Inflammatory macrophage treated with lipopolysaccharide for 4 hours (primary cell): ENCODE data around the gene LYZ.

ENCODE experiments used
- DNase-seq: peaks from one replicate; pipeline ENCODE4 v3.0.0-alpha.2; 2020

Gene LYZ

DNA sequence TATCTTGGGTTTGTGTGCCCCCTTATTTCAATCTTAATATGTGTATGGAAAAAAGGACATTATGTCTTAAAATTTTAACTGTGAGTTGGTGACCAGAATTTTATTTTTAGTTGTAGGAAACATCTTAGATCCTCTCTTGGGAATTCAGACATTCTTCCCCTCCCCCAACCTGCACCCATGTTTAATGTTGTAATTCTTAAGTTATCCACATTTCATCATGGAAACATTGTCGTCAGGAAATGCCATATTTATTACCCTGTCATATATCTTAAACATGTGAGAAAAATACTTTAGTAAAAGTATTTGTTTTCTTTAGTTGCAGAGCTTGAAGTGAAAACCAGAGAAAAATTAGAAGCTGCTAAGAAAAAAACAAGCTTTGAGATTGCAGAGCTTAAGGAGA is 41.6 kb downstream of the LYZ start:
- DNase-seq: no peak

DNA sequence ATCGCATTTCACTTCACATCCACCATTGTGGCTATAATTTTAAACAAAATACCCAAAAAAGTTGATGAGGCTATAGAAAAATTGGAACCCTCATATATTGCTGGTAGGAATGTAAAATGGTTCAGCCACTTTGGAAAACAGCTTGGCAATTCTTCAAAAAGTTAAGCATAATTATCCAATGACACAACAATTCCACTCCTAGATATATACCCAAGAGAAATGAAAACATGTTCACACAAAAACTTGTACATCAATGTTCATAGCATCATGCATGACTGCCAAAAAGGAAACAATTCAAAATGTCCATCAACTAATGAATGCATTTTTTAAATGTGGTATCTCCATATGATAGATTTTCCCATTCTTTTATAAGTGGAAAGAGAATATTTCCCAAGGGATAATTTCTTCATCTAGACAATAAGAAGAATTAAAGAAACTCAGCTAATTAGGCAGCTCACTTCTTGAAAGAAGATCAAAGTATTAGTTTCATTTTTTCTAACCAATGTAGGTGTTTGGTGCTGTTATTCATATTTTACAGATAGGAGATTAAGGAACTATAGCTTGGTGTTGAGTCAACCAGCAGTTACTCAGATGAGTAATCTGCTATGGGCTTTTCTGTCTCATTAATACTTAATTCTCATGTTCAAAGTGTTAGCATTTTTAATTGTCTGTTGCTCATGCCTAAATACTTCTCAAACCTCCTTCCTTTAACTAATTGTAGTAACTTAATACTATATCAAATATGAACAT is 44.2 kb downstream of the LYZ start:
- DNase-seq: peak; percentile 28

DNA sequence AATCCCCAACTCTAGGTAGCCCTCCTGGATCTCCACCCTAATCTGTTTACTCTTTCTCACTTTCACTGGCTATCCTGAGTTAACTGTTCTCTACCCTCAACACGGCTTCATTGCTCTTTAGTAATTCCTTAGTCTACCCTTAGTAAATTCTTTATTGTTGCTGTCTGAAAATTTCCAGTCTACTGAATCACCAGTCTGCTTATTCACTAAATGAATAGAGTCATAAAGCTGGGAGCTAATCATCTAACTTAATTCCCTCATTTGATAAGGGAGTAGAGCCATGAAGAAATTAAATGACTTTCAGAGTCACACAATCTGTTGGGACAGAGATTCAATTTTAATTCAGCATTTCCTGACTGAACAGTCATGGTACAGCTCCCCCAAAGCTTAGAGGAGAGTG is 47.9 kb downstream of the LYZ start:
- no peak for DNase-seq

DNA sequence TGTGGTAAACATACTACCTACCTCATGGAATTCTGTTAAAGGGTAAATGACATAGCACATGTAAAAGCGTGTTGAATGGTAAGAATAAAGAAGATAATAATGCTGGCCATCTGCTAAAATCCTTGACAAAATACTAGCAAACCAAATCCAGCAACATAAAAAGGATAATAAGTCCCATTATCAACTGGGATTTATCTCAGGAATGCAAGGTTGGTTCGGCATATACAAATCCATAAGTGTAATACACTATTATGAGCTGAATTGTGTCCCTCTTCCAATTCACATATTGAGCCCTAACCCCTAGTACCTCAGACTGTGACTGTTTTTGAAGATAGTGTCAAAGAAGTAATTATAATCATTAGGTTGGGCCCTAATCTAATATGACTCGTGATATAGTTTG is 48.8 kb downstream of the LYZ start:
- no peak for DNase-seq

DNA sequence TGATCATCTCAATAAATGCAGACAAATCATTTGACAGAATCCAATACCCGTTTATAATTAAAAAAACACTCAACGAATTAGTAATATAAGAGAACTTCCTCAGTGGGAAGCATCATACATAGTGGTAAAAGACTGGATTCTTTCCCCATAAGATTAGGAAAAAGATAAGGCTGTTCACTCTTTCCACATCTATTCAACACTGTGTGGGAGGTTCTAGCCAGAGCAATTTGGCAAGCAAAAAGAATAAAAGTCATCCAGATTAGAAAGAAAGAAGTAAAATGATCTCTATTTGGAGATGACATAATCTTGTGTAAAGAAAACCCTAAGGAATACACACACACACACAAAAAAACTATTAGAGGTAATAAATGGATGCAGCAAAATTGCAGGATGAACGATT is 49.8 kb downstream of the LYZ start:
- no peak for DNase-seq

DNA sequence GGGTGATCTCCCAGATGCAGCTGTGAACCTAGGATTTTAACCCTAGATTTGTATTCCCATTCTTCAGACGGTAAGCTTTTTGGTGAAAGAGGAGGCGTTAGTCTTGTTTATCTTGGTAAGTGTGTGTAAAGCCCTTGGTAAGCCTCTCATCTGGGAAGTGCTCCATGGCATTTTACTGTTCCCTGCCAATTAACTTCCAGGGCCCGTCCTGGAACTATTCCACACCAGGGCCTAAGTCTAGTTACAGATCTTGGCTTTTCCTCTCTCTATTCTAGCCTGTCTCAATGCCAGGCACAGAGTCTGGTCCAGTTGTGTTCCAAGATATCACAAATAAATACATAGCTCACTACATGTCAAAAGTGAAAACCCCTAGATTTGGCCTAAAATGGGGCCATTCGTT is 53.8 kb downstream of the LYZ start:
- no peak for DNase-seq
